GDM1 (cell line): Measurements from ENCODE around the gene OR10G4.
"Not testable (repeated sequence)": the region's sequence is repeated elsewhere in the genome, so short reads cannot be mapped to it uniquely, and the experiment has no call there.

Experiments used
- DNase-seq: peaks from one replicate; lab custom pipeline; 2025; lab: John Stamatoyannopoulos, UW

Gene OR10G4

GRCh38 chr11:124012697-124013096 lies at the start of gene OR10G4:
Gene OR10G4, plus strand, starts transcription at chr11:124012997. Its CDS starts 2,578 bp downstream, at chr11:124015575.
- DNase-seq: no peak

- no peak for DNase-seq
Measured at GRCh38 chr11:123973816-123974215, 39.0 kb upstream of the OR10G4 start.

GRCh38 chr11:123976770-123977560 lies 35.8 kb upstream of the OR10G4 start:
- no peak for DNase-seq

GRCh38 chr11:123977731-123978347 lies 35.0 kb upstream of the OR10G4 start, which contains the start of gene OR10S1:
Gene OR10S1, minus strand, starts transcription at chr11:123977781. Its CDS starts 117 bp downstream, at chr11:123977664.
- no peak for DNase-seq

GRCh38 chr11:123979311-123979710 lies 33.5 kb upstream of the OR10G4 start:
- DNase-seq: no peak

GRCh38 chr11:123995119-123995518 lies 17.7 kb upstream of the OR10G4 start, which contains the start of gene OR10G6:
Gene OR10G6, minus strand, starts transcription at chr11:123995161. Its CDS starts 0 bp downstream, at chr11:123995161.
- no peak for DNase-seq

- DNase-seq: not testable (repeated sequence)
Measured at GRCh38 chr11:124015837-124016236, 3.0 kb downstream of the OR10G4 start.

- no peak for DNase-seq
Measured at GRCh38 chr11:124026498-124026897, 13.7 kb downstream of the OR10G4 start, which contains the start of gene OR10G8. Gene OR10G8, plus strand, starts transcription at chr11:124026798. Its CDS starts 2,825 bp downstream, at chr11:124029623.

- DNase-seq: no peak
Measured at GRCh38 chr11:124036666-124037065, 23.9 kb downstream of the OR10G4 start.

GRCh38 chr11:124039557-124039956 lies 26.8 kb downstream of the OR10G4 start:
- DNase-seq: no peak

- no peak for DNase-seq
Measured at GRCh38 chr11:124041254-124041653, 28.5 kb downstream of the OR10G4 start, which contains the start of gene OR10G7. Gene OR10G7, minus strand, starts transcription at chr11:124041325. Its CDS starts 2,324 bp downstream, at chr11:124039001.

GRCh38 chr11:124043420-124043819 lies 30.6 kb downstream of the OR10G4 start:
- DNase-seq: no peak

- no peak for DNase-seq
Measured at GRCh38 chr11:124050748-124051147, 38.0 kb downstream of the OR10G4 start.

- DNase-seq: no peak
Measured at GRCh38 chr11:124052966-124053365, 40.2 kb downstream of the OR10G4 start.
